Gastrocnemius medialis (tissue), 4 donors: ENCODE data around the gene GAL3ST1.

Experiments used
- CTCF ChIP-seq, 5 experiments: fragments of 450-650 bp in 3 of 5; fragments of 200-600 bp in 2 of 5; sonication (generic) in 2 of 5; IDR thresholded peaks in 4 of 5; conservative IDR thresholded peaks in 1 of 5; 1 replicate in 4 of 5; 2 replicates in 1 of 5; pipeline ENCODE4 v1.5.1; 2016 to 2019; ENCODE audit warnings: antibody characterized with exemption in 5 of 5, mild to moderate bottlenecking in 3 of 5, moderate library complexity in 3 of 5
- POLR2A ChIP-seq, 2 donors: fragments of 450-650 bp; IDR thresholded peaks; one replicate each; pipeline ENCODE4 v1.6.1; 2017; ENCODE audit warnings: antibody characterized with exemption in 2 of 2, mild to moderate bottlenecking in 2 of 2, moderate library complexity in 2 of 2

- TF ChIP-seq CTCF (IDR thresholded peaks at IDR 0.05 in 4 of 5, conservative IDR thresholded peaks at IDR 0.05 in 1 of 5), result no peak
- no peak for TF ChIP-seq POLR2A (IDR thresholded peaks at IDR 0.05)
These were observed 9.7 kb downstream of the GAL3ST1 start for GRCh38 chr22:30564761-30565119.
